RPMI7951 (cell line): ENCODE measurements around the gene CYP24A1. TPM values are rescaled to one million over a fixed set of nuclear protein-coding genes. Genes with fewer than 3 reads are reported as not detected.
A peak's percentile ranks its signal among the peaks of the same experiment; 100 is the strongest.

ENCODE experiments used
- DNase-seq: peaks from one replicate; pipeline ENCODE4 v3.0.0-alpha.2; 2012; ENCODE audit warnings: low read depth
- total RNA-seq: library from RNA; depleted of rRNA; stranded (reverse); fragments of >200 nt; shearing (Covaris generic); gene quantifications from 2 replicates; pipeline ENCODE4 v1.2.3, GENCODE V29; 2014; rRNA removed

The CYP24A1 gene
- total RNA-seq, result 1.1 and 1.5 TPM in 2 replicates

DNA sequence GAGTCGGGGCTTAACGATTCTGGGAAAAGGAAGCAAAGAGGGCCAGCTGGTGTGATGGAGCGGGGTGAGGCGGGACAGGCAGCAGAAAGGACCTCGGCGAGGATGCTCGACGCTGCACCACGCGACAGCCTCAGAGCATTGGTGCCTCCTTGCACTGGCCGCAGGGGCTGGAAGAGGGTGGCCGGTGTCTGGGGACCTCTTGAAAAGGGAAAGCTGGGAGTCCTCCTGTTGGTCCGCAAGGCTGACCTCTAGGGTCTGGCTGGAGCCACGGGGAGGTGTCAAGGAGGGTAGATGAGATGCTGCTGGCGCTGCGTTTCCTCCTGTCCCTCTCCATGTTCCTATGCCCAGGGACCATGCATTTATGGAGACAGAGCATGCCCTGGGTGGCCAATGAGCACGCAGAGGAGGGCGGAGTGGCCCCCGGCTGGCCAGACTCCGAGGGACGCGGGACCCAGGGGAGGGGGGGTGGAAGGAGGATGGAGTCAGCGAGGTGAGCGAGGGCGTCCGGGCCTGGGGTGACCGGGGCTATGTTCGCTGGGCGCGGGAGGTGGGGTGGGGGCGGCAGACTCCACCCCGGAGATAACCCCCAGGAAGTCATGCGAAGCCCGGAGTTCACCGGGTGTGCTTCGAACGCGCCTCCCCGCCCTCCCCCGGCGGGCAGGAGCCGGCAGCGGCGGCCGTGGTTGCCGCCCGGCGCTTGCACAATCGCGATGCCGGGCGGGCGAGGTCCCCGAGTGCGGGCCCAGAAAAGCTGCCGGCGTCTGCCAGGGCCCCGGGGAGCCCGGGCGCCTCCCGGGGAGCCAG is at the start of gene CYP24A1:
TSS of gene CYP24A1 (minus strand) at position 334 of the 804 bp plus-strand sequence. CDS start 407 bp downstream, outside the sequence.
- DNase-seq, result peak; percentile 44

DNA sequence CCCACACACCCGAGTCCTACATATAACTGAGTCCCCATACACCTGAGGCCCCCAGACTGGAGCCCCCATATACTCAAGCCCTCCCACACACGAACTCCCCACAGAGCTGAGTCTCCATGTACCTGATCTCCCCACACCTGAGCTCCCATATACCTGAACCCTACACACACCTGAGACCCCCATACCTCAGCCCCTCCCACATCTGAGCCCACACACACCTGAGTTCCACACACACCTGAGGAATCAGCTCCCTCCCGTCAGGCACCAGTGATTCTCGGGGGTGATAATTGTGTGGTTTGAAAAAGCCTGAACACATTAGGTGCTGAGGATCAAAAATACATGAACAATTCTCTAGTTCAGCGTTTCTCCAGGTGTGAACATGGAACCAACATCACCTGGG is 49.5 kb upstream of the CYP24A1 start:
- no peak for DNase-seq

DNA sequence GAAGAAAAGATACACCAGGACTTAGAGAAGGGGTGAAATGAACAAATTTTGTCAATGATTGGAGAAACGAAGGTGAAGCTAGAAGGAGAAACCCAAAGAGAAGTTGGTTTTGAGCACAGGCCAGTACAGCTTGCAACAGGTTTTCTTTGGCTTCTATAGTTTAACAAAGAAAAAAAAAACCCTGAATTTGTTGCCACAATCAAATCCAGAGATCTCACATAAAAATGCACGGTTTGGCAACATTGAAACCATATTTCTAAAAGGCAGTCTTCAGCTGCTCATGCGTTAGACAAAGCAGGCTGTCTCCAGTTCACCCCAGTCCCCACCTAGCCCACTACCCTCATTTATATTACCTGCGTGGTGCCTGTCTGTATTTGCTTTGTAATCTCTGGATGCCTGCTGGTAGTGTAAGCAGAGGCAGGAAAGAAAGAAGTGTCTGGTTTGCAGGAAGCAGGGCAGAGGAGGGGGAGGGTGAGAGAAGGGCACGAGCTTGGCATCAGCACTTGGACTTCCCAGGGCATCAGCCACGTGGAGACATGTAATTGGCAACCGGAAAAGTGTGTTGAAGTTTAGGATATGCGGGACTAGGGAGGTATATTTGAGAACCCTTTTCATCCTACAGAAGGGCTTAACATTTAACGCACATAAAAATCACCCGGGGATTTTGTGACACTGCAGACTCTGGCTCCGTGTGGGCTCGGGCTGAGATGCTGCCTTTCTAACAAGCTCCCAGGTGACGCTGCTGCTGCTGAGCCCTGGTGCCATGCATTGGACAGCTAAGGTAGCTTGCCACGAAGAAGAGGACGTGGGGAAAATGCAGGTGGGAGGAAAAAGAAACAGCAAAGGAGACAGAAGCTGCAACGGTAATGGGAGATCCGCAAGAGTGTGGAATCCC is 48.5 kb upstream of the CYP24A1 start:
- no peak for DNase-seq

DNA sequence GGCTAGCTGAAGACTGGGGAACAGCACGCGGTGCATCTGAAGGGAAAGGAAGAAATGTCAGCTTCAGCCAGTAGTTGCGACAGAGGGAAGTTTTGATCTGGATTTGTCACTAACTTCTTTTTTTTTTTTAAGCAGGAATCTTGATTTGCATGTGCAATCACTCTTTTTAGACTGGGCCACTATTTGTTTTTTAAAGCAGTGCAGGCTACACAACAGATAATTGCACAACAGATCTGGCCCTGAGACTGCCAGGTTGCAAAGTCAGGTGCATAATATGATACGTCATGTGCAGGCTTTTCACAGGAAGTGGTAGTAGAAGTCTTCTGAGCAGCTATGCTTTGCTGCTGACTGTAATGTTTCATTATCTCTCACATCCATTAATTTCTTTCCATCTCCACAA is 47.6 kb upstream of the CYP24A1 start:
- DNase-seq, result no peak

DNA sequence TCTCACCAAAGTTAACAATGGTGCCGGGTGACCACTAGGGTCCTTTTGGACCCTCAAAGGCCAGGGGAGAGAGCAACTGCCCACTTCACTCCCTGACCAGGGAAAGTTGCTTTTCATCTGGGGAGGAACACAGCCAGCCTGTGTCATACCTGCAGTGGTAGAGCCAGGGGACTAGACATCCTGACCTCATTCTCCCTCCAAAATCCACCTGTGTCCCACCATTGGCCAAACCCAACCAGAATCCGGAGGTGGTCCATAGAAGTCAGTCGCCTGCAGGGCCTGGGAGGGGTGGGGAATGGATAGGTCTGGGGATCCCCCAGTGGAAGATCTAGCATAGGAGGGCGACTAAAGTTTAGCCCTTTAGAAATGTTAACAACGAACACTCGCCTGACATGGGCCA is 46.9 kb upstream of the CYP24A1 start:
- DNase-seq, result no peak

DNA sequence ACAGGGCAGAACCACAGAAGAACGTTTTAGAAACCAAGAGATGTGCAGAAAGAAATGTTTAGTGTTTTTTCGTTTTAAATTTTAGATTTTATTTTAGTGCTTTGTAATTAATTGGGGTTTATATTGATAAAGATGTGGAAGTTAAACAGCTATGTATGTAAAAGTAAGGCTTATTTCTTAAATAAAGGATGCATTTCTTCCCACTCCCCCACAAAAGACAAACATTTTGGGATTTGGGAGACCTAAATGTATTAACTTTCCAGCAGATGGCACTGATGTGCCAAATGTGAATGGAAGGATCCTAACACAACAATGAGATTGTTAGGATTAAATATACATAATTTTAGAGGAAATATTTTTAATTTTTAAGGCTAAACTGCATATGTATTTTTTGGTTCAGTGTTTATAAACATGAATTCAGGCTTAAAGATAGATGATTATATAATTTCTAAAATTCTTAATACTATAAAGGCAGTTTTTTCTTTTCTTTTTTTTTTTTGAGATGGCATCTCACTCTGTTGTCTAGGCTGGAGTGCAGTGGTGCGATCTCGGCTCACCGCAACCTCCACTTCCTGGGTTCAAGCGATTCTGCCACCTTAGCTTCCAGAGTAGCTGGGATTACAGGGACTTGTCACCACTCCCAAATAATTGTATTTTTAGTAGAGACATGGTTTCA is 46.1 kb upstream of the CYP24A1 start:
- peak; percentile 52 for DNase-seq

DNA sequence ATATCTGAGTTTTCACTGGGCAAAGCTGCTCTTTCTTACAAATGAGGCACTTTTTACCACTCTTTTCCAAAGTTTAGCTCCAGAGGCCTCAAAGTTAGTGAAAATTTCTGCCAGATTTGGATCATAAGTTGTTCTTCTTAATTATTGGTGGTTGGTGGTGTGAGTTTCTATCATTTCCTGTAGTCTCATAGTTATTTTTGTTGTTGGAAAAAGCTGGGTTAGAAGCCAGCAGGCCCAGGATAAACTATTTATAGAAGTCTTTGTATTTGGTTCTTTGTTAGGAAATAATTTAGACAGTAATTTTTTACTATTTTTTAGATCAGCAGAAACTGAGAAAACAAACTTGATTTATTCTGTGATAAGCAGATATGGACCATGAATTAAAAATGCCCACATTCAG is 44.7 kb upstream of the CYP24A1 start:
- no peak for DNase-seq

DNA sequence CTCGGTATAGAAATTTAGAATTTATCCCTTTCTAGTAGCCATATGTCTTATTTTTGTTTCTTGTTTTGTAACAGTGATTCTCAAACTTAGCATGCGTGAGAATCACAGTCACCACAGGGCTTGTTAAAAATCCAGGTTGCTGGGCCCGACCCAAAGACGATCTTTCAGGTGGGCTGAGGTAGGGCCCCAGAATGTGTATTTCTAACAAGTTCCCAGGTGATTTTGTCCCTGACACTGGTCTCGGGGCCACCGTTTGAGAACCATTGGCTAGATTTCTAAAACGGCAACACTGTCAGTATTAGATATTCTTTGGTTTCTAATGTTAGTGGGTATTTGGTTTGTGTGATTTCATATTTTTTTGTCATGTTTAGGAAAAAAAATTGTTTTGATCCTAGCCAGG is 44.0 kb upstream of the CYP24A1 start:
- DNase-seq, result no peak

DNA sequence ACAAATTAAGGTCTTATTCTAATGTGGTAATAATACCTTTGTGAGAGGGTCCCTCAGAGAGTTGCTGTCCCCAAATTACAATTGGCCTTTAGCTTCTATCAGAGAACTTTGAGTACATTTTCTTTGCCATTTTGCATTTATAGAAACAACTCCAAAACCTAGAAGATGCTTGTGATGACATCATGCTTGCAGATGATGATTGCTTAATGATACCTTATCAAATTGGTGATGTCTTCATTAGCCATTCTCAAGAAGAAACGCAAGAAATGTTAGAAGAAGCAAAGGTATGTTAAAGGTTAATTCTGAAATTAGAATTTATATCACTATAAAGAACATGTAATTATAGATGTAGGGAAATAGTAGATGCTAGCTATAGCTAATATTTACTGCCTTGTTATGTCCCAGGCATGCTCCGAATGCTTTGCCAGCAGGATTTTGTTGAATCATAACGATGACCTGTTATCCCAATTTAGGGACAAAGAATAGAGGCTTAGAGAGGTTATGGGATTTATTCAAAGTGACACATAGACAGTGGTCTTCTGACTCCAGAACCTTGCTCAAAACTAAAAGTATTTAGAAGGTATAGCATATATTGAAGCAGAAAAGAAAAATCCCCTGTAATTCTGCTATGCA is 41.5 kb upstream of the CYP24A1 start:
- no peak for DNase-seq

DNA sequence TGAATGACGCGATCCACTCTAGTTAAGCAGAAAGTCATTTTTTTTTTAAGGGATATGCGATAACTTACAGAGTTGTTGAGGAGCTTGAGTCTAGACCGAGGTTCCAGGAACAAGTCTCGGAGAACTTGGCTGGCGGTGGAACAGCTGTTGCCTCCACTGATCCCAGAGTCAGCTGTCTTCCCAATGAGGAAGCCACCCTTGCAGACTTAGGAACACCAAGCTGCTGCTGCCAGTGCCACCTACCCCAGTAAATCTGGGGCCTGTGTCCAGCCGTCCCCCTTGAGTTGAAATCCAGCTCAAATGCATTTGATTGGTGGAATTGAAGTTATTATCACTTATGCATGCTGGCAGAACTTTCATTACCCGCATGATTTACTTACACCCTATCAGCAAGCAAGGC is 40.8 kb upstream of the CYP24A1 start:
- no peak for DNase-seq

DNA sequence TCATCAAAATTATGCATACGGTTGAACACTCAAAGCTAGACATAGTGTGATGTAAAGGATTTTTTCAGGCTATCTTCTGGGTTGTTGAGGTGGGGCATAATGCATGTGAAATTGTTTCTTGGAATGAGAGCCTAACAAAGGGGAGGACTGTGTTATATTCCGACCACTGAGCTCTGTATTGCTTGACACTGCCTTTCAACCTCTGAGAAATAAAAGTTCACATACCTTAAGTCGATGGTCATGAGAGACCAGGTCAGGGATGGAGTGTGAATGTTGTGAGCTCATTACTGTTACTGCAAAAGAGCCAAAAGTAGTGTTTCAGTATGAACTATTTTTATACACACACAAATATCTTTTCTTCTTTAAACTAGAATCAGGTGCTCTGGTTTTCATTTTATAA is 39.1 kb upstream of the CYP24A1 start:
- DNase-seq, result no peak

DNA sequence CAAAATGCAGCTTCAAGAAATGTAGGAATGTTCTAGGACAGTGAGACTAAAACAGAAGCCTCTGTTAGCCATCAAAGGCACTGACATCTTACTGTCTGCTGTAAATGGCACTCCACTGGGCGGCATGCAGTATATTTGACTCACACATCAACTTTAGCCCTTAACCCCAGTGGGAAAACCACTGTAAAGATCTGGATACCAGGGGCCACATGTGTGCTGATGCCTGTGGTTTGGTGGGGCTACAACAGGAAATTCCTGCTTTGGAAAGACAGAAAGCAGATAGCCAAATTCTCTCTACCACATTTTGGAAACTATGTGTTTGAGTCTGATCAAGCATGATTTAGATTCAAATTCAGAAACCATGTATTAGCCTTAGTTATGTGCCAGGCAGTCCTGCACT is 38.4 kb upstream of the CYP24A1 start:
- DNase-seq, result peak; percentile 81

DNA sequence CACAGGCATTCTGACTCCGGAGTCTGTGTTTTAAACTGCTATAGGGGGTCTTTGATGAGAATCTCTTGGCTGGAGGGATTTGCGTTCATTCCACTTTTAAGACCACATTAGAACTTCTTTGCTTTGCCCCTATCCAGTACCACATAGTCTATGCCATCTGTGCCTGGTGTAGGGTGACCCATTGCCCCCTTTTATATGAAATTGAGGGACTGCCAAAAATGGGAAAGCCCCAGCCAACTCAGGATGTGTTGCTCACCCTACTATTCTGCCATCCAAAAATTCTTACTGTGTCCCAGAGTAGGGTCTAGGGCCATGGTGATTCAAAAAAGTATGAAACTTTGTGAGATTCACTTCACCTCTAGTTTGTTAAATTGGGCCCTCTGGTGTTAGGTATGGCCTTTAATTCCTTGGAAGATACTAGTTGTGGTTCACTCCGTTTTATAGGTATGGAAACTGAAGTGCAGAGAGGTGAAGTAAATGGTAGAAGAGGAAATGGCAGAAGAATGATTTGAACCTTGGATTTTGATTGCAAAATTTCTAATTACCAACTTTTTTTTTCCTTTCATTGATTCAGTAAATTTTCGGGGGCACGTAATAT is 35.5 kb upstream of the CYP24A1 start:
- DNase-seq, result no peak

DNA sequence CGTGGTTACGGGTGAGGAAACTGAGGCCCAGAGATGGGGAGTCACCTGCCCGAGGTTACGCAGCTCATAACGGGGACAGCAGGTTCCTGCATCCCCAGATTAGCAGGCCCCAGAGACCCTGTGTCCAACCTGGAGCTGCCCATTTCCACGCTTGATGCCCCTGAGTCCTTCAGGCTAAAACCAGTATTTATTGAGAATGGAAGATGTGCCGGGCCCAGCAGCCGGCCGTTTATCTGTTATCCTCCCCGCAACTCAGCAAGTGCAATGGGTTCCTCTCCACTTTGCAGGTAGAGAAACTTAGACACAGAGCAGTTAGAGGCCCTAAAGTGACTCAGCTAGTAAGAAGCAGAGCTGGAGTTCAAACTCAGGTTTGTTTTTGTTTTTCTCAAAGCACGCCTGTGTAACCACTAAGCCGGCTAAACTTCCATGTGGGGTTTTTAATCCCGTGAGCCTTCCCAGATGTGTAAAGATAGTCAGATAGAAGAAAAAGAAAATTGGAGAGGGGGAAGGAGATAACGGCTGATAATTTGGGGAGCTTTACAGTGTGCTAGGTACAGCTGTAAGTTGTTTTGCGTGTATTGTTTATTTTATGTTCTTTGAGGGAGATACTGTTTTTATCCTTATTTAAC is 34.9 kb upstream of the CYP24A1 start:
- peak; percentile 54 for DNase-seq

DNA sequence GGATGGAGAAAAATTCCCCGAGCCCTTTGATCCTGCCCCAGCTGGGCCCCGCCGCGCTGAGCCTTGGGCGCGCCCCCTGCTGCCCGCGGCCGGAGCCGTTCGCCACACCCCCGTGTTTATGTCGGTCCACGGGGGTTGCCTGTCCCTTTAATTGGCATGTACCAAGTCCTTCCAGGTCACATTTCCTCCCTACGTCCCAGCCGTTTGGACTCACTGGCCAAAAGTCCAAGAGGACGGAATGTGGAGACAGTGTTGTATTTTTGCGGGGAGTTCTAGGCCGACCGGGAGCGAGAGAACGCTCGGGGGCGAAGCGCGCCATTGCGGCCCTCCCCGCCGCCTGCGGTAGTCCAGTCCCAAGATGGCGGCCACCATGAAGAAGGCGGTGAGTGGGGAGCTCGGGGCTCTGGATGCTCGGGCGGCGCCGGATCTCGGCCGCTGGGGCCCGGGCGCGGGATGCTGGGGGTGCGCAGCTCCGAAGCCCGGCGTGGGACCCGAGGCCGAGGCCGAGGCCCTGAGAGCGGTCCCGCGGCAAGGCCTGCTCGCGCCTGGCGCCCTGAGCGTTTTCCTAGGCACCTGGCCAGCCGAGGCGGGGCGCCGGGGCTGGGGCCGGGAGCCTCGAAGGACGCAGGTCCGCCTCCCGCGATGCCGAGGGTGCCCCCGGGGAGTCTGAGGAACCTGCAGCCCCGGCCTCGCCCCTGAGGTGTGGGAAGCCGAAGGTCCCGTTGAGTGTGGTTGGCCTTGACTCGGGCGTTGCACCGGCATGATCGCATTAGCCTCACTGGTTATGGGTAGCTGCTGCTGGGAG is 34.2 kb upstream of the CYP24A1 start, which contains the start of gene PFDN4:
TSS of gene PFDN4 (plus strand) at position 345 of the 805 bp plus-strand sequence. CDS start at position 359, 14 bp downstream.
- DNase-seq, result peak; percentile 88

DNA sequence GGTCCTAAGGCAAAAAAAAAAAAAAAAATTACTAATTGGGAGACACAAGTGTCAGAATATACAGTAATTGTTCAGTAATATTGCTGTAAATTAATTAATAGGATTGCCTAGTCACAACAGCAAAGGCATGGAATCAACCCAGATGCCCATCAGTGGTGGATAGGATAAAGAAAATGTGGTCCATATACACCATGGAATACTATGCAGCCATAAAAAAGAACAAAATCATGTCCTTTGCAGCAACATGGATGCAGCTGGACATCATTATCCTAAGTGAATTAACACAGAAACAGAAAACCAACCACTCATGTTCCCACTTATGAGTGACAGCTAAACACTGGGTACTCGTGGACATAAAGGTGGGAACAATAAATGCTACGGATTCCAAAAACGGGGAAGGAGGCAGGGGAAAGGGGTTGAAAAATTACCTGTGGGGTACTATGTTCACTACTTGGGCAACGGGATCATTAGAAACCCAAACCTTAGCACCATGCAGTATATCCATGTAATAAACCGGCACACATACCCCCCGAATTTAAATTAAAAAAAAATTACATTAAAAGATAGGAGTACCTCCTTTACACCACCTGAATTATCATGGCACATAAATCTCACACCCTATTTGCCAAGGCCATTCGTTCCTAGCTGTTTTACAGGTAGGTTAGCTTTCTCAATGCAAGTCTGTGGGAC is 33.4 kb upstream of the CYP24A1 start:
- DNase-seq, result no peak

DNA sequence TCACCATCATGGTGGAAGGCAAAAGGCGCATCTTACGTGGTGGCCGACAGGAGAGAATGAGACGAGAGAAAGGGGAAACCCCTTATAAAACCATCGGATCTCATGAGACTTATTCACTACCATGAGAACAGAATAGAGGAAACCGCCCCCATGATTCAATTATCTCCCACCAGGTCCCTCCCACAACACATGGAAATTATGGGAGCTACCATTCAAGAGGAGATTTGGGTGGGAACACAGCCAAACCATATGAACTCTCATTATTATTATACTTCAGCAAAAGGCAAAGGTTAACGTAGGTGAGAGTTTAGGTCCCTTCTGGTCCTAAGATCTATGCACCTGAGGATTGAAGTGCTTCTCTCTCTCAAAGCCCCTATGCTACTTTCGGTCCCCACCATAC is 31.7 kb upstream of the CYP24A1 start:
- DNase-seq, result no peak

DNA sequence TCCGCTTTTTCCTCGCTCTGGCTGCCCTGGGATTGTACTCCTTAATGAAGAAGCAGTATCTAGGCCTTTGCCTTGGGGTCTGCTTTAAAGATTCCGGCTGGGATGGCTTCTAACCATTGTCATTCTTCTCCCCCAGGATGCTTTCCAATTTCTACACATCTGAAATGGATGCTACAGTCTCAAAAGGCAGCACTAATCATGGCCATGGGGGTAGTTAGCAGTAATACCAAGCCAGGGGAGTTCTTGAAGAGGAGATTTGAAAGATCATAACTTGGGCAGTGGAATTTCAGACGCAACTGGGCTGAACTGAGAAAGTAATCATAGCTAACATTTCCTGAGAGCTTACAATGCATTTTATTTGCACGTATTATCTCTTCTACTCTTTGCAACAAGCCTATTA is 30.7 kb upstream of the CYP24A1 start:
- DNase-seq, result no peak

DNA sequence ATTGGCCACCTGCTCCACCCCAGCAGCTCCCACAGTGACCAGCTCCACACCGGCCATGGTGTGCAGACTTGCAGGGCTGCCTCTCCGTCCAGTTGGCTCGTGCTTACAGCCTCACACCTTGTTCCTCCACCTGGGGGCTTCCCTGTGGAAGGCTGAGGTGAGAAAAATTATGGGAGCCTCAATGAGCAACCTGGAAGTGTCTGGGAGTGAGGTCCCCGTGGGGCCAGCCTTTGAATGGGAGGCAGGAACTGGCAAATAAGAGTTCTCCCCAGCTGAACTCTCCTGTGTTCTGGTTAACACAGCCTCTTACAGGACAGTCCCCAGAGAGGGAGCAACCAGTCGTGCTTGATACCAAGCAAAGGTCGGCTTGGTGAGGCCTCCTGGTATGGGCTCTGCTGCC is 30.3 kb upstream of the CYP24A1 start:
- no peak for DNase-seq
